ENCODE data around the gene TRAM2.
A peak's percentile ranks its signal among the peaks of the same experiment; 100 is the strongest.

Gene TRAM2, protein sequence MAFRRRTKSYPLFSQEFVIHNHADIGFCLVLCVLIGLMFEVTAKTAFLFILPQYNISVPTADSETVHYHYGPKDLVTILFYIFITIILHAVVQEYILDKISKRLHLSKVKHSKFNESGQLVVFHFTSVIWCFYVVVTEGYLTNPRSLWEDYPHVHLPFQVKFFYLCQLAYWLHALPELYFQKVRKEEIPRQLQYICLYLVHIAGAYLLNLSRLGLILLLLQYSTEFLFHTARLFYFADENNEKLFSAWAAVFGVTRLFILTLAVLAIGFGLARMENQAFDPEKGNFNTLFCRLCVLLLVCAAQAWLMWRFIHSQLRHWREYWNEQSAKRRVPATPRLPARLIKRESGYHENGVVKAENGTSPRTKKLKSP

DNA sequence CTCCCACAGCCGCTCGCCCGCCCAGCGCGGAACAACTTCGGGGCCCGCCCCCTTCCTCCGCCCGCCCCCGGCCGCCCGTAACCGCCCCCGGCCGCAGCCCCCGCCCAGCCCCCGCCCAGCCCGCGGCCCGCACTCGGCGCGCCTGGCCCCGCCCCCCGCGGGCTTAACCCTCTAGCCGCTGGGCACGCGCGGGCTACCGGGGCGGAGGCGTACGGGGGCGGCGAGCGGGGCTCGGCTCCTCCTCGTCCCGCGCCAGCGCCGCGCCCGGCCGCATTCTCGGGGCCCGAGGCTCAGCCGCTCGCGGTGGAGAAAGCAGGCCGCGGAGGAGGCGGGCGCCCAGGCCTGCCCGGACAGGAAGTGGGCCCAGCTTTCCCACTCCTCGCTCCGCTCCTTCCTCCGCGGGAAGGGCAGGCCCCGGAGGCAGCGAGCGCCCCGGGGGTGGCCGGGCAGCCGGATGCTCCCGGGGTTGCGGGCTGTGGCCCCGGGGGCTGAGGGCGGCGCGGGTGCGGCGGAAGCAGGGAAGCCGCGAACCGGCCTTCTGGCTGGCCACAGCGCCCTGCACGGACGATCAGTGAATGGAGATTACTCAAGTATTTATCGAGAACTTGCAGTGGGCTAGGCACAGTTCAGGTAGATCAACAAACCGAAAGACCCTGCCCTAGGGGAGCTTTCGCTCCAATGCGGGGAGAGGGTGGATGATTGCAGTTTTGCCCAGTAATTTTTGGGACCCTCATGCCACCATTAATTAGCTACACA lies at the start of gene TRAM2:
TRAM2 (minus strand) TSS at position 39 of the 756 bp plus-strand sequence. CDS start 145 bp downstream, outside the sequence.
- TF ChIP-seq, protein P1, sequence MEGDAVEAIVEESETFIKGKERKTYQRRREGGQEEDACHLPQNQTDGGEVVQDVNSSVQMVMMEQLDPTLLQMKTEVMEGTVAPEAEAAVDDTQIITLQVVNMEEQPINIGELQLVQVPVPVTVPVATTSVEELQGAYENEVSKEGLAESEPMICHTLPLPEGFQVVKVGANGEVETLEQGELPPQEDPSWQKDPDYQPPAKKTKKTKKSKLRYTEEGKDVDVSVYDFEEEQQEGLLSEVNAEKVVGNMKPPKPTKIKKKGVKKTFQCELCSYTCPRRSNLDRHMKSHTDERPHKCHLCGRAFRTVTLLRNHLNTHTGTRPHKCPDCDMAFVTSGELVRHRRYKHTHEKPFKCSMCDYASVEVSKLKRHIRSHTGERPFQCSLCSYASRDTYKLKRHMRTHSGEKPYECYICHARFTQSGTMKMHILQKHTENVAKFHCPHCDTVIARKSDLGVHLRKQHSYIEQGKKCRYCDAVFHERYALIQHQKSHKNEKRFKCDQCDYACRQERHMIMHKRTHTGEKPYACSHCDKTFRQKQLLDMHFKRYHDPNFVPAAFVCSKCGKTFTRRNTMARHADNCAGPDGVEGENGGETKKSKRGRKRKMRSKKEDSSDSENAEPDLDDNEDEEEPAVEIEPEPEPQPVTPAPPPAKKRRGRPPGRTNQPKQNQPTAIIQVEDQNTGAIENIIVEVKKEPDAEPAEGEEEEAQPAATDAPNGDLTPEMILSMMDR (IDR thresholded peaks at IDR 0.05; ENCODE audit: low read depth, low read length) = no peak
- H3K4me3 ChIP-seq (ENCODE audit: low read depth, low read length) = peak within 1 kb of the TSS; percentile 87
- in situ Hi-C loops (cut with HindIII; ENCODE audit: low sequenced_read_pairs) = no loop called here
- peak; percentile 81 for DNase-seq (ENCODE audit: low read depth, low spot score)

DNA sequence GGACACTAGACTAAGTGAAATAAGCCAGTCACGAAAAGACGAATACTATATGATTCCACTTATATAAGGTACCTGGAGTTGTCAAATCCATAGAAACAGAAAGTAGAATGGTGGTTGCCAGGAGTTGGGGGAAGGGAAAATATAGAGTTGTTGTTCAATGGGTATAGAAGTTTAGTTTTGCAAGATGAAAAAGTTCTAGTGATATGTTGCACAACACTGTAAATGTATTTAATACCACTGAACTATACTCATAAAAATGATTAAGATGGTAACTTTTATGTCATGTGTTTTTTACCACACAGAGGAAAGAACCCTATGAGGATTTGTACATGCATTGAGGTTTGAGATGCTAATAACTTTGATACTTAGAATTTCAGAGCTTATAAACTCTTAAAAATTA lies 46.0 kb upstream of the TRAM2 start:
- in situ Hi-C loops (cut with HindIII; ENCODE audit: low sequenced_read_pairs) = no loop called here
- no peak overlapping the region for H3K4me3 ChIP-seq (ENCODE audit: low read depth, low read length)
- TF ChIP-seq, protein P1 (IDR thresholded peaks at IDR 0.05; ENCODE audit: low read depth, low read length) = no peak
- DNase-seq (ENCODE audit: low read depth, low spot score) = no peak

DNA sequence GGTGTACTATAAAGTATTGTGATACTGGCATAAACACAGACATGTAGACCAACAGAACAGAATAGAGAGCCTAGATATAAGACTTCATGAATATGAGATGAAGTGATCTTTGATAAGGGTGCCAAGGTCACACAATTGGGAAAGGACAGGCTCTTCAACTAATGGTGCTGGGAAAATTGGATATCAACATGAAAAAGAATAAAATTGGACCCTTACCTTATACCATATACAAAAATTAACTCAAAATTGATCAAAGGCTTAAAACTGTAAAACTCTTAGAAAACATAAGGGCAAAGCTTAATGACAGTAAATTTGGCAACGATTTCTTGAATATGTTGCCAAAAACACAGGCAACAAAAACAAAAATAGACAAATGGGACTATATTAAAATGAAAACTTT lies 44.8 kb upstream of the TRAM2 start:
- TF ChIP-seq, protein P1 (IDR thresholded peaks at IDR 0.05; ENCODE audit: low read depth, low read length) = no peak
- in situ Hi-C loops (cut with HindIII; ENCODE audit: low sequenced_read_pairs) = no loop called here
- no peak overlapping the region for H3K4me3 ChIP-seq (ENCODE audit: low read depth, low read length)
- DNase-seq (ENCODE audit: low read depth, low spot score) = no peak

DNA sequence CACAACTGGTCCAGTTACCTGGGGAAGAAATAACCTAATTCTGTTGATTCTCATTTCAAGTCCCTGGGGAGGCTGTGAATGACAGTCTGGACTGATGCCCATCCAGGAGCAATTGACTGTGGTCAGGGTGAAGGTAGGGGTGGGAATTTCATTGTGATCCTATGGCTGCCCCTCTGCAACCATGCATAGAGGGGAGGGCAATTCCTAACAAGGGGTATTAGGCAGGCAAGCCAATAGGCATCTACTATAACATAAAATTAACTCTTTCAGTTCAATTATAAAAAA lies 44.0 kb upstream of the TRAM2 start:
- TF ChIP-seq, protein P1 (IDR thresholded peaks at IDR 0.05; ENCODE audit: low read depth, low read length) = no peak
- in situ Hi-C loops (cut with HindIII; ENCODE audit: low sequenced_read_pairs) = no loop called here
- DNase-seq (ENCODE audit: low read depth, low spot score) = no peak
- no peak overlapping the region for H3K4me3 ChIP-seq (ENCODE audit: low read depth, low read length)

DNA sequence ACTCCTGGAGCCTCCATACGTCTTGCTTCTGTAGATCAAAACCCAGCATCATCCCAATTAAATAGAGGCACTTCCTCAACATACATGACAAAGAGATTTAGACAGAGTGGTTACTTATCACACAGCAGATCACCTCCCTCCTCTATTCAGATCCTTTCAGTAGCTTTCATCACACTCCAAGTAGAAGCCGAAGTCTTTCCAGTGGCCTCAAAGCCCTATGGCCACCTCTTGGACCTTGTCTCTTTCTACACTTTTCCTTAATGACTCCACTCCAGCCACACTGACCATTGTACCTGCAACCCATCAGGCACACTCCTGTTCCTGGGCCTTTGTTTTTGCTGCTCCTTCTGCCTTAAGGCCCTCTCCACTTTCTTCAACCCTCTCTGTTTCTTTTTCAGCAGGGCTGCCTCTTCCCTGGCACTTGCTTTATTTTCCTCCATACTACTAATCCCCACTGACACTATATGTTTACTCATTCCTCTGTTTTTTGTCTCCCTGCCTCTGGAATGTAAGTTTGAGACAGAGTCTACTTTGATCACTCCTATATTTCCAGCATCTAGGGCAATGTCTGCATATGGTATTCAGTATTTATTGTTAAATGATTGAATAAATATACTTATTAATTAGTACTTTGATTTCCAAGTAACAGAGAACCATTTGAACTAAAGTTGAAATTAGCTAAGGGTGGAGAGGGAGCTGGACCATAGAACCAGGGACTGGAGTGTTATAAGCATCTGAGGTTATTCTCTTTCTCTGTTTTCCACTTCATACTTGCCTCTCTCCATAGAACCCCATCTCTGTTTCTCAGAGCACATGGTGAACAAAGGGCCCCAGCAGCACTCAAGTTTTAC lies 43.4 kb upstream of the TRAM2 start:
- in situ Hi-C loops (cut with HindIII; ENCODE audit: low sequenced_read_pairs) = no loop called here

DNA sequence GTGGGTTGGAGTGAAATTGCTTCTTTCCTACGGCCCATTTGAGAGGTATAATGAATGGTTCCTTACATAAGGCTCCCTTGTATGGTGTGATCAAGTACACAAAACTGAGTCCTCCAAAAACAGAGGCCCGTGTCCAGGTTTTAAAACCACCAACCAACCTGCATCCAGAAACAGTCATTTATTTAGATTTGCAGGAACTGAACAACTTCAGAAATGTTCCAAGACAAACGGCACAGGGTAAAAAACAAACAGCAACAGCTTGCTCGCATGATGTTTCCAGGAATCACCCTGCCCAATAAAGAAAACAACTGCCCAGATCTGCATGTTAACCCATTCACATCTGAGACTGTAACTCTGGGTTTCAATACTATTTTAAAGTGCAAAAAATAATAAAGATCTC lies 40.2 kb upstream of the TRAM2 start:
- peak; percentile 34 for DNase-seq (ENCODE audit: low read depth, low spot score)
- H3K4me3 ChIP-seq (ENCODE audit: low read depth, low read length) = no peak overlapping the region
- in situ Hi-C loops (cut with HindIII; ENCODE audit: low sequenced_read_pairs) = no loop called here
- TF ChIP-seq, protein P1 (IDR thresholded peaks at IDR 0.05; ENCODE audit: low read depth, low read length) = no peak

More for the DNA sequence above, 43.4 kb upstream of the TRAM2 start:
- no peak overlapping the region for H3K4me3 ChIP-seq (ENCODE audit: low read depth, low read length)
- TF ChIP-seq, protein P1 (IDR thresholded peaks at IDR 0.05; ENCODE audit: low read depth, low read length) = no peak
- no peak for DNase-seq (ENCODE audit: low read depth, low spot score)
